ENCODE measurements around the gene C6orf141. TPM values are rescaled to one million over a fixed set of nuclear protein-coding genes. Genes with fewer than 3 reads are reported as not detected.
"Not testable (repeated sequence)": the region's sequence is repeated elsewhere in the genome, so short reads cannot be mapped to it uniquely, and the experiment has no call there.

The C6orf141 gene
- polyA plus RNA-seq, 3 donors: 0.29 to 1.3 (median 0.54) TPM

DNA sequence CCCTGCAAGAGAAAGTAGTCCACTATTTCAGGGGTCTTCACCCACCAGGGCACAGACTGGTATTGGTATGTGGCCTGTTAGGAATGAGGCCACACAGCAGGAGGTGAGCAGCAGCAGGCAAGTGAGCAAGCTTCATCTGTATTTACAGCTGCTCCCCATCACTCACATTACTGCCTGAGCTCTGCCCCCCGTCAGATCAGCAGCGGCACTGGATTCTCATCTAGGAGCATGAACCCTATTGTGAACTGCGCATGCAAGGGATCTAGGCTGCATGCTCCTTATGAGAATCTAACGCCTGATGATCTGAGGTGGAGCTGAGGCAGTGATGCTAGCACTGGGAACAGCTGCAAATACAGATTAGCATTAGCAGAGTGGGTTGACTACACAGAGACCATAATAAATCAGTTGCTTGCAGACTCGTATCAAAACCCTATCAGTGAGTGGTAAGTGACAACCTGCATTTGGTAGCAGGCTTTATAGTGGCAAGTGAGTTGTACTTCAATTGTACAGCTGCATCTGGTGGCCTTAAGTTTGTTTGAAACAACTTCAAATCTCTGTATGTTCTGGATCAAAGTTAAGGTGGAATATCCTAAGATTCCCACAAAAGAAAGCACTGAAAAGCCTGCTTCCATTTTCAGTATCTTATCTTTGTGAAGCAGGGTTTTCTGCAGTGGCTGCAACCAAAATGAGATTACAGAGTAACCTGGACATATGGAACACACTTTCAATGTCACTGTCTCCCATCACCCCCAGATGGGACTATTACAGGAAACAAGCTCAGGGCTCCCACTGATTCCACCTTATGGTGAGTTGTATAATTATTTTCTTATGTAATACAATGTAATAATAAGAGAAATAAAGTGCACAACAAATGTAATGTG lies 12.8 kb downstream of the C6orf141 start:
- DNase-seq (ENCODE audit: extremely low read depth in 1 of 11, low read depth in 9 of 11, low spot score in 4 of 11): no peak

DNA sequence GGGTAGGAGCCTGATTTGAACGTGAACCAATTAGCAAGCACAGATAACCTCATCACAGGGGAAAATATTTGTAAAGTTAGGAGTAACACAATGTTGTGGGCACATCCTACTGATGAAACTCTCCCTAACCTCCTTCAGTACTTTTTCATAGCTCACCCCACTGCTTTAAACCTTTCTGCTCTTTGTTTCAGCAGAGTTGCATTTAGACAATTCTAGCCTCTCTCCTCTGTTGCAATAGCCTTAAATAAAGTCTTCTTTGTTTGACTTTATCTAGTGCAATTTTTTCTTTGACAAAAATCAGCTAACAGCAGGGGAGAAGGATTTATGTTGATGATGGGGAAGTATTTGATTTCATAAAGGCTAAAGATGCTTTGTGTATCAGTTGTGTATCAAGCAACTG lies 14.1 kb downstream of the C6orf141 start:
- no peak for DNase-seq (ENCODE audit: extremely low read depth in 1 of 11, low read depth in 9 of 11, low spot score in 4 of 11)

DNA sequence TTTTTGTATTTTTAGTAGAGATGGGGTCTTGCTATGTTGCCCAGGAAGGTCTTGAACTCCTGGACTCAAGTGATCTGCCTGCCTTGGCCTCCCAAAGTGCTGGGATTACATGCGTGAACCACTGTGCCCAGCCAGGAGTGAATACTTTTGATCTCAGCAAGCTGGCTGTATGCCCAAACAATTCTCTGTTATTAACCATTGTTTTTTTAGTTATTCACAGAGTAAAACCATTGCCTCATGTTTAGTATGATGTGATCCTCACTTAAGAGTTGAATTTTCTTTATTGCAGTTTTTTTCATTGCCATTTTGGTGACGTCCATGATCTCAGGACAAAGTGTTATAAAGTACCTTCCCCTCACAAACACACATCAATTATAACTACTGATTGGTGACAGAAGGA lies 14.8 kb downstream of the C6orf141 start:
- DNase-seq (ENCODE audit: extremely low read depth in 1 of 11, low read depth in 9 of 11, low spot score in 4 of 11): no peak

DNA sequence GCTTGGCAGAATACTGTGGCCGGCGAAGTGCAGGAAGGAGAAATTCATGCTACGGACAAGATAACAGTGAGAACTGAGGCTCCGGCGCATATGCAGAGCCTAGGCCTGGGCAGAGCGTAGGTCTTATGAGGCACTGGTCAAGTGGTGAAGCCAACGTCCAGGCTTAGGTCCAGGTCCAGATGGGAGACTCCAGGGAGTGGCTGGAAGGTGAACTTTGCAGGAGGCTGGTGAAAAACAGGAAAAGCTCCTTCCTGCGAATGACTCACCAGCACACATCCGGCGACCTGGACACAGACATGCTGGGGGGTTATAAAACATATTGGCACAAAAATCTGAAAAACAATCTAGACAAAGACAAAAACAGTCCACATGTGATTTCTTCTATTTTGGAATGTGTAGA lies 15.4 kb downstream of the C6orf141 start:
- no peak for DNase-seq (ENCODE audit: extremely low read depth in 1 of 11, low read depth in 9 of 11, low spot score in 4 of 11)

DNA sequence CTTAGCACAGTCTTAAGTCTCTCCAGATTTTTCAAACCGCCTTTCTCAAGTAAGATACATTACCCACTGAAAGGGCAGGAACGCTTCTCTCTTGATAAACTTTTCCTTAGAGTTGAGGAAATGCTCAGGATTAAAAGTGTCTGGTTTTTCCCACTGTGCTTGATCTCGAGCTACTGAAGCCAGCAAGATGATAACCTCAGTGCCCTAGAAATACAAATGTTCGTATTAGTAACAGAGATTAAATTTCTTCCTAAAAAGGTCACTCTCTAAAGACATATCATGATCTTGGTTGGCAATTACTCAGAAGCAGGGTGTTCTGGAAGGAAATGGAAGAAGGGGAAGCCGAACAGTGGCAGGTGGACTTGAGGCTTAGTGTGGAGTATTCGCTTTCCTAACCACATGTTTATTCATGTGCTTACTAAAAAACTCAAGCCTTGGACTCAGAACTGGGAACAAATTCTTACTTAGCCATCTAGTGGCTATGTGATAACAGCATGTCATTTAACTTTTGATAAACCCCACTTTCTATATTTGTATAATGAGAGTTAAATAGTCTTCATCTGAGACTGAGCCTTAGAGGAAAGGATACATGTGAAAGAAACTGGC lies 20.1 kb downstream of the C6orf141 start:
- no peak for DNase-seq (ENCODE audit: extremely low read depth in 1 of 11, low read depth in 9 of 11, low spot score in 4 of 11)

DNA sequence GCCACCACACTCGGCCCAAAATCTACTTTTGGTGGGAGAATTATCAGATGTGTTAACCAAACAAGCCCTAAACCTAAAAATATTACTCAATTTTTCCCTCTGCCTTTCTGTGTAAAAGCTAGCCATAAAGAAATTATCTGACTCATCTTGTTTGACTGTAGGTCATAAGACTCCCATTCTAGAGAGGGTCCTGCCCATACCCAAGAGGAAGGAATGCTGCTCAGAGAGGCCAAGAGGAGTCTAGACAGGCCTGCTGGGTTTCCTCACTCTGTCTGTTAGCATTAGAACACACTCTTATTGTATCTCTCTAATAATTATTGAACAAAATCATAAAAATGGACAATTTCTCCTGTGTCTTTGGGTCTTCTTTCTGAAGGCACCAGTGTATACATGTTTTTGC lies 26.1 kb downstream of the C6orf141 start:
- no peak for DNase-seq (ENCODE audit: extremely low read depth in 1 of 11, low read depth in 9 of 11, low spot score in 4 of 11)

DNA sequence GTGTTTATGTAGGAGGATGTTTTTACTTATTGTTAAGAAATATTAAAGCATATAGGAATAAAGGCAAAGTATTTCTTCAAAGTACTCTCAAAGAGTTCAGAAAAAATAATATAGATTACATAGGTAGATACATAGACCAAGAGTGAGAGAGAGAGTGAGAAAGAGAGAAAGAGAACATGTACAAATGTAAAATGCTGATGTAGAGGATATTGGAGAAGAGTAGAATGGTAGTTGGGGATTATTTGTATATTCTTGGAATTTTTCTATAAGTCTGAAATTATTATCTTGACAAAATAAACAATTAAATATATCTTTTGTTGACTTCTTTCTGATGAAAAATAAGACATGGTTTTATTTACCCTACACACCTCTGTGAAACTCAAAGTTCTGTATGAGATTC lies 29.2 kb downstream of the C6orf141 start:
- no peak for DNase-seq (ENCODE audit: extremely low read depth in 1 of 11, low read depth in 9 of 11, low spot score in 4 of 11)

DNA sequence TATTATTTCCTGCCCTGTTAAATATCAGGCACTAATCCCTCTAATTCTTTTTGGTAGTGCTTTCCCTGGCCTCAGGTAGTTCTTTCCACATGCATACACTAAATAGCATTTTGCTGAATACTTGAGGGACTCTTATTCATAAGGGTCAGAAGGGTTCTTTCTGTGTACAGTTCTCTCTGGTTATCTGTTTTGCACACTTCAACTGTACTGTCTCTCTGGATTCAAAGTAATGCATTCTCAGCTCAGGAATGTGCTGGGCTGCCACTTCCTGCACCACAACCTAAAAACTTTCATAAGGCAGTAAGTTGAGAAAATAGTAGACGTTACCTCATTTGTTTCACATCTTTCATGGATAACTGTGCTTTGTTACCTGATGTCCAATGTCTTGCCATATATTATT lies 32.1 kb downstream of the C6orf141 start:
- DNase-seq (ENCODE audit: extremely low read depth in 1 of 11, low read depth in 9 of 11, low spot score in 4 of 11): no peak

DNA sequence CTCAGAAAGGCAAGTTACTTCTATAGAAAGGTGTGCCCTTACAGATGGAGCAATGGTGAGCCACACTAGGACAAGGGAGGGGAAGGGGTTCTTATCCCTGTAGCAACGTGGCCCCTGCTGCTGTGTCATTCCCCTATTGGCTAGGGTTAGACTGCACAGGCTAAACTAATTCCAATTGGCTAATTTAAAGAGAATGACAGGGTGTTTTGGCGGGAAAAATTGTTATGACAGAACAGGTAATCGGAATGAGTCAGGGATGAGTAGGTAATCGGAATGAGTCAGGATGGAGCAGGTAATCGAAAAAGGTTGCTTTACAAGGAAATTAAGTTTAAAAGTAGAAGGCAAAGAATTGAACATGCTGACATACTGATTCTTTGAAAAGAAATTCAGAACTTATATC lies 36.8 kb downstream of the C6orf141 start:
- not testable (repeated sequence) for DNase-seq (ENCODE audit: extremely low read depth in 1 of 11, low read depth in 9 of 11, low spot score in 4 of 11)

Other genes starting within 250 kb of the C6orf141 start
- gene MMUT, start 87.4 kb upstream of the C6orf141 start, polyA plus RNA-seq (ENCODE audit: insufficient read length in 3 of 3): 10 to 100 TPM; 43.5 to 54.8 (median 47.0) TPM
- 10 to 100 TPM; 11.0 to 15.5 (median 11.0) TPM for gene CENPQ, start 87.3 kb upstream of the C6orf141 start, polyA plus RNA-seq (ENCODE audit: insufficient read length in 3 of 3)
- not detected for gene GLYATL3, start 50.7 kb upstream of the C6orf141 start, polyA plus RNA-seq (ENCODE audit: insufficient read length in 3 of 3)
- 1 to 10 TPM in 1 of 3 donors, under 1 TPM in 2; 0.56 to 2.2 (median 0.88) TPM for gene RHAG, start 86.2 kb downstream of the C6orf141 start, polyA plus RNA-seq (ENCODE audit: insufficient read length in 3 of 3)
- under 1 TPM in 2 of 3 donors, not detected in 1; 0.07 to 0.14 TPM for gene CRISP2, start 162.9 kb downstream of the C6orf141 start, polyA plus RNA-seq (ENCODE audit: insufficient read length in 3 of 3)
- under 1 TPM; 0.17 to 0.37 (median 0.31) TPM for gene CRISP3, start 193.7 kb downstream of the C6orf141 start, polyA plus RNA-seq (ENCODE audit: insufficient read length in 3 of 3)
- gene PGK2, start 236.6 kb downstream of the C6orf141 start, polyA plus RNA-seq (ENCODE audit: insufficient read length in 3 of 3): under 1 TPM in 1 of 3 donors, not detected in 2; 0.11 TPM